ENCODE measurements around the gene FAM20C. TPM values are rescaled to one million over a fixed set of nuclear protein-coding genes. Genes with fewer than 3 reads are reported as not detected.

FAM20C gene
- total RNA-seq, 4 donors from 2014 or later: 46.5 to 79.2 (median 69.8) TPM

GRCh38 chr7:194252-195009 is 2.1 kb downstream of the FAM20C start:
- intact Hi-C loops (cut with DNase I): loop anchor here (5.0 kb wide), 2 partner anchors 38 to 47 kb away; no protein-coding TSS in a partner anchor
- DNase-seq (ENCODE audit: extremely low spot score): no peak
- TF ChIP-seq POLR2AphosphoS5 (IDR thresholded peaks at IDR 0.05): peak in 1 of 2 donors; percentile 29
- TF ChIP-seq EP300 (IDR thresholded peaks at IDR 0.05): no peak
- H3K27ac ChIP-seq (replicated peaks in 1 of 4): peak overlapping the region; percentile 92 to 97 (median 96)
- peaks cover 35 to 43% (median 42%) of the 10 kb centered on the region in 4 donors for H3K36me3 ChIP-seq
- H3K27me3 ChIP-seq: no peaks in the 10 kb centered on the region
- H3K4me3 ChIP-seq: peak overlapping the region; percentile 70 to 91 (median 83)
- no peaks in the 10 kb centered on the region for H3K9me3 ChIP-seq
- peaks cover 38 to 77% (median 67%) of the 10 kb centered on the region in 4 donors for H3K4me1 ChIP-seq
- WGBS: 32% methylated on average over 27 of the region's 27 CpGs

GRCh38 chr7:195010-195829 is 2.8 kb downstream of the FAM20C start:
- no peaks in the 10 kb centered on the region for H3K27me3 ChIP-seq
- peaks cover 46 to 85% (median 75%) of the 10 kb centered on the region in 4 donors for H3K4me1 ChIP-seq
- intact Hi-C loops (cut with DNase I): no loop called here
- H3K9me3 ChIP-seq: no peaks in the 10 kb centered on the region
- WGBS: 57% methylated on average over 17 of the region's 33 CpGs
- peak overlapping the region; percentile 92 to 97 (median 96) for H3K27ac ChIP-seq (replicated peaks in 1 of 4)
- H3K36me3 ChIP-seq: peaks cover 40 to 50% (median 49%) of the 10 kb centered on the region in 4 donors
- peak overlapping the region; percentile 70 to 91 (median 83) for H3K4me3 ChIP-seq
- DNase-seq (ENCODE audit: extremely low spot score): no peak
- no peak for TF ChIP-seq EP300 (IDR thresholded peaks at IDR 0.05)
- no peak for TF ChIP-seq POLR2A (IDR thresholded peaks at IDR 0.05; ENCODE audit: low read depth)
- no peak for TF ChIP-seq CTCF (IDR thresholded peaks at IDR 0.05)
- TF ChIP-seq POLR2AphosphoS5 (IDR thresholded peaks at IDR 0.05): no peak

- H3K4me3 ChIP-seq: peak overlapping the region; percentile 70 to 91 (median 83)
- WGBS: 87% methylated on average over 19 of the region's 19 CpGs
- H3K36me3 ChIP-seq: peaks cover 43 to 56% (median 54%) of the 10 kb centered on the region in 4 donors
- no peak for TF ChIP-seq EP300 (IDR thresholded peaks at IDR 0.05)
- no peak for TF ChIP-seq CTCF (IDR thresholded peaks at IDR 0.05)
- no peak for TF ChIP-seq POLR2A (IDR thresholded peaks at IDR 0.05; ENCODE audit: low read depth)
- no peak for TF ChIP-seq POLR2AphosphoS5 (IDR thresholded peaks at IDR 0.05)
- intact Hi-C loops (cut with DNase I): no loop called here
- H3K9me3 ChIP-seq: no peaks in the 10 kb centered on the region
- no peak for DNase-seq (ENCODE audit: extremely low spot score)
- H3K4me1 ChIP-seq: peaks cover 46 to 88% (median 77%) of the 10 kb centered on the region in 4 donors
- H3K27me3 ChIP-seq: no peaks in the 10 kb centered on the region
- H3K27ac ChIP-seq (replicated peaks in 1 of 4): peak overlapping the region; percentile 92 to 97 (median 96)
Measured at GRCh38 chr7:195830-196128, 3.4 kb downstream of the FAM20C start.

- Histone ChIP-seq H3K27ac (replicated peaks in 1 of 4) (peak overlapping the region in 3 of 4 donors; percentile 92 to 97 (median 96)), H3K4me3 (no peak overlapping the region), H3K27me3 (no peaks in the 10 kb centered on the region), H3K36me3 (peaks cover 43 to 61% (median 59%) of the 10 kb centered on the region in 4 donors), H3K4me1 (peaks cover 41 to 87% (median 76%) of the 10 kb centered on the region in 4 donors), H3K9me3 (no peaks in the 10 kb centered on the region)
- 77% methylated on average over 5 of the region's 5 CpGs for WGBS
- no peak for TF ChIP-seq POLR2A (IDR thresholded peaks at IDR 0.05; ENCODE audit: low read depth)
- no peak for TF ChIP-seq POLR2AphosphoS5 (IDR thresholded peaks at IDR 0.05)
- no peak for TF ChIP-seq CTCF (IDR thresholded peaks at IDR 0.05)
- TF ChIP-seq EP300 (IDR thresholded peaks at IDR 0.05): no peak
- intact Hi-C loops (cut with DNase I): no loop called here
- DNase-seq (ENCODE audit: extremely low spot score): no peak
Measured at GRCh38 chr7:196283-196682, 3.9 kb downstream of the FAM20C start.
